Hypothalamus (tissue), 51 donors: Measurements from ENCODE around the gene ADCY5.

Experiments
- DNase-seq, 51 donors: peaks; one replicate each; lab custom pipeline; 2025; lab: John Stamatoyannopoulos, UW

Gene ADCY5

DNA sequence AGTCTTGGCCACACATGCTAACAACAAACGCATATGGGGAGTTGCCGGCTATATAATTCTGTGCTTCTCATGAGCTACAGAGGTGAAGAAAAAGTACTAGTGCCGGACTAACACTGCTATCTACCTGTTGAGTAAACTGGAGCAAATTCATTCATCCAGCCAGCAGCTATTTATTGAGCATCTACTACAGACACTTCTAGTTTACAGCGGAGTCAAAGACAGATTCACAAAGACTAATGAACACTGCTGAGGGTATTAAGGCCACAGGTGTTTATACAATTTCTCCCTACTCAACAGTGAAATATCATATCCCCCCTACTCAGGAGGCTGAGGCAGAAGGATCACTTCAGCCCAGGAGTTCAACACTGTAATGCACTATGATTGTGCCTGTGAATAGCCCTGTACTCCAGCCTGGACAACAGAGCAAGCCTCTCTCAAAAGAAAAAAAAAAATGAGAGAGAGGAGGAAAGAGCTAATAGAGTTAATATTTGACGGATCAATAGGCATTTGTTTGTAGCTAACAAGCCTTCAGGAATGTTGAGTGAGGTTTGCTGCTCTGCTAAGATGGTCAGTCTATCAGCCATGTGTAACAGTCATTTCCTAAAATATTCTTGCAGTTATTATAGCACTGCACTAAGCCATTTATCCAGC is 17.8 kb downstream of the ADCY5 start:
- DNase-seq, result no peak

DNA sequence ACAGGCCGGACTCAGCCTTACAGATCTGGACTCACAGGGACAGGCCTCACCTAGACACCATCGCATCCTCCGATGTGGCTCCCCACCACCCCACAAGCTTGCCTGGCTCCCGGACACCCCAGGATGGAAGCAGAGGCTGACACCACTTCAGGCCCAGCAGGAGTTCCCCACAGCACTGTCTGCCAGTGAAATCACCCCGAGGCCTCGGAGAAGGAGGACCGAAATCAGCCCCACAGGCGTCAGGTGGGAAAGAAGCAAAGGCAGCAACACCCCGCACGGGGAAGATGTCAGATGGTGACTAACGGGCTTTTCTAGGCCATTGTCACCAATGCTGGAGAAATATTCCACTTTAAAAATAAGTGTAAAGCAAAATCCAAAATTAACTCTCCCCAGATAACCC is 18.6 kb downstream of the ADCY5 start:
- DNase-seq, result no peak

DNA sequence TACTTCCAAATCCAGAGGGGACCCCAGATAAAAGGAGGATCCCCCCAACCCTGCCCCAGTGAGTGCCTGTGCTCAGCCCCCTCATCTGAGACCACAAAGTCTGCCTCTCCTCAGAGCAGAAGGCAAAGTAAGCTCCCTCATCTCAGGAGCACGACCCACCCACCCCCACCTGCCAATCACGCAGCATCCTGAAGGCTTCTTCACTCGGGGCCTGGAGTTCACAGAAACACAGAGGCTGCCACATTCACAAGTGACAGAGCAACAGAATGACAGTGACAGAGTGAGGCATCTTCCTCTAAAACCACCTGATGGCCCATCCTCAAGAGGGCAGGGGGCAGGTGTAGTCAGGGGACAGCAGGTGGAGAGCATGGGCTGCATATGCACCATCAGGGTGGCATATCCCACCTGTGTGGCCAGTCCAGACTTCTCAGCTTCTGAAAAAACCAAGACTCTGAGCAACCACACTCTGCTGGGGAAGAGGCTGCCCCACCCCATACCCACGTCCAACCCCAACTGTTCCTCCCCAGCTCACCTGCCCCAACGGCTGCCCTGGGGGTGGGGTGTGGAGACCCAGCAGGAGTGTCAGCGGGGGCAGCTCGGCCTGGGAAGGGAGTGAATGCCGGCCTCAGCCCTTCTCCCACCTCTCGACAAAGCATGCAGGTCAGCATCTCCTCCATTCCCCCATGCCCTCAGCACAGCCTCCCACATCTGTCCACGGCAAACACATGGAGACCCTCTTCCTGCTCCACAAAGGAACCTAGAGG is 19.3 kb downstream of the ADCY5 start:
- DNase-seq, result no peak

DNA sequence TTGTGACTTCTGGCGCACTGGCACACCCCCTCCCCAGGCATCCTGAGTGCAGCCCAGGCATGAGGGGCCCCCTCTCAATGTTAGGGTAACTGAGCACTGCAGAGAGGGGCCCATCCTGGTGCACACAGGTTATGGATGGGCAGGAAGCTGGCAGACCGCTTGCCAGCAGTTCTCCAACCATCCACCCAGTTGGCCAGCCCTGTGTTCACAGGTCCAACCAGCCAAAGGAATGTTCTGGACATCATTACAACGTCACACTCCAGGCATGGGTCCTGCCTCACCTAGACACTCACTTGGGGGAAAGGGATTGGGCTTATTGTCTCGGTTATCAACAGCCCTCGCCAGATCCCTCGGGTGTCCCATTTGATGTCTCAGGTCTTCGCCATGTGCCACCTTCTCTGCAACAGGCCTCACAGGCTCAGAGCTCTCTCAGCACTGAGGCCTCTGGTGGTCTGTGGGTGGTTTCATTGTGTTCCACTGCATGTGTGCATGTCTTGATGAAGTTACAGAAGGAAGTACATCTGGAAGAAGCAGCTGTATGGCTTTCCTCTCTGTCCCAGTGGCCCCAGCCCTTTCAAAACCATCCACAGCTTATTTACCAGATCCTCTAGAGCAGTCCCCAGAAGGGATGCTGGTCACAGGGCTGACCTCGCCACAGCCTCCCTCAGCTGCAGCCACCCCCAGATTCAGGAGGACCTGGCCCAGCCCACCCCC is 23.7 kb downstream of the ADCY5 start:
- DNase-seq, result peak in 3 of 51 donors; percentile 24 to 59 (median 39)

DNA sequence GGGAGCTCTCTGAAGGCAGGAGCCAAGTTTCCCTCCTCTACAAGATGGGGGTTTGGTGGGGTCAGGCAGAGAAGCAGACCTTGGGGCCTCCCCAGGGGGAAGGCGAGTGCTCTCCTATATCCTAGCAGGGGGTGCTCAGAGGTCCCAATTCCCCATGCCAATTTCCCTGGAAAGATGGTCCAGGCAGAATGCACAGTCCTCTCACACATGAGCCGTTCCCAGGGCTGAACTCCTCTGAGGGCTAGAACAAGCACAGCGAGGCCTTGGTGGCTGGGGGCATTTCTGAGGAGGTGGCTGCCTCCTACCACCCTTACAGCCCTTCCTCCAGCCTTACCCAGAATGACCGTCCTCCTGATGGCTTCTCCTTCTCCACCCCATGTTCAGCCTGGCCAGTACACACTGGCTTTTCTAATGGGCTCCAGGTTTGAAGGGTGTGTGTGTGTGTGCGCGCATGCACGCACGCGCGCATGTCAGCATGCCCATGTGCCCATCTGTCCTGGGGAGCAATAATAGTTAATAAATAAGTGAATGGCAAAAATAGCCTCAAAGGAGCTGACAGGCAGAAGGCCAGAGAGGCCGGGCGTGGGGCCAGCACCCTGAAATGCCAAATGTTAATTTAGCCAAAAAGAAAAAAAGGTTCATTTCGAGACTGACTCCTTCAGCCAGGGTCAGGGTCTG is 24.4 kb downstream of the ADCY5 start:
- DNase-seq, result peak in 17 of 51 donors; percentile 20 to 62 (median 35)

DNA sequence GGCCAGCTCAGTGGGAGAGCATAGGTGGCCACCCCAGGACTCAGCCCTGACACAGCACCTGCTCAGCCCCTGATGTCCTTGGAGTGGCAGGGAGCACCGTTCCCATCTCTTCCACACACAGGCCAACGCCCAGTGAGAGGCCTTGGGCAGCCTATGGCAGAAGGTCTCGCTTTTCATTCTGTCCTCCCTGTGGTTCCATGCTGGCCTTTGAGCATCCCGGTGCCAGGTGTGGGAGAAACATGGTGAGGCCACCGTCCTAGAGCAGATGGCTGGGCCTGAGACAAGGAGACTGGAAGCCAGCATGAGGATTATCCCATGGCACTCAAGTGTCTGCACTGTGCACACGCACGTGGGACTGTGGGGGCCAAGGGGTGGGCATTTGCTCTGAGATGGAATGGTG is 25.1 kb downstream of the ADCY5 start:
- DNase-seq, result no peak

DNA sequence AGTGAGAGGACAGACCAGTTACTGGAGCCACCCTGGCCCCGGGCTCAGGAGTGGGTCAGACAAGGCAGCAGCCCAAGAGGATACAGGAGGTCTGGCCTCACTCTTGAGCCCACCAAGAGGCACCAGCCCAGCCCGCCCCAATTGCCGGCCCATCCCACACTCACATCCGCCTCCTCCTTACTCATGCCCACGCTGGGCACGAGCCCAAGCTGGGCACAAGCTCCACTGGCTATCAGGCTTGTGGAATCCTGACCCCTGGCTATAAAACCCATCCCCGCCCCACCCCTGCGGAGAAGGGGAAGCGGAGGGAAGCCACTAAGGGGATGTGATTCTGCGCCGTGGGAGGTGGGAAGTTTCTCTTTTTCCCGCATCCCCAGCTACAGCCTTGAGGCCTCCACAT is 25.9 kb downstream of the ADCY5 start:
- peak in 16 of 51 donors; percentile 14 to 60 (median 30) for DNase-seq

DNA sequence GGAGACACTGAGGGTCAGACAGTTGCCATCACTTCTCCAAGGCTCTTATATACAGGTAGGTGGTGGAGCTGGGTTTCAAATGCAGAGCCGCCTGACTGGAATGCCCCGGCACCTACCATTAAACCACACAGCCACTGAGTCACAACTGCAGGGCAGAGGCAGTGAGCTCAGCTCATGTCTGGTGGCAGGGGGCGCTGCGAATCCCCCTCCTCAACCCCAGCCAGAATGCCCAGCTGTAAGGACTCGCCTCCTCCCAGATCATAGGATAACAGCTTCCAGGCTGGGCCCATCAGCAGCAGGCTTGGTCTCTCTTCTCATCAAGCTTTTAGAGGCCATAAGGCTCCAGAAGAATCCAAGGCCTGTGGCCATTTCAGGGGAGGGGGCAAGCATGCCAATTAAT is 26.4 kb downstream of the ADCY5 start:
- no peak for DNase-seq

DNA sequence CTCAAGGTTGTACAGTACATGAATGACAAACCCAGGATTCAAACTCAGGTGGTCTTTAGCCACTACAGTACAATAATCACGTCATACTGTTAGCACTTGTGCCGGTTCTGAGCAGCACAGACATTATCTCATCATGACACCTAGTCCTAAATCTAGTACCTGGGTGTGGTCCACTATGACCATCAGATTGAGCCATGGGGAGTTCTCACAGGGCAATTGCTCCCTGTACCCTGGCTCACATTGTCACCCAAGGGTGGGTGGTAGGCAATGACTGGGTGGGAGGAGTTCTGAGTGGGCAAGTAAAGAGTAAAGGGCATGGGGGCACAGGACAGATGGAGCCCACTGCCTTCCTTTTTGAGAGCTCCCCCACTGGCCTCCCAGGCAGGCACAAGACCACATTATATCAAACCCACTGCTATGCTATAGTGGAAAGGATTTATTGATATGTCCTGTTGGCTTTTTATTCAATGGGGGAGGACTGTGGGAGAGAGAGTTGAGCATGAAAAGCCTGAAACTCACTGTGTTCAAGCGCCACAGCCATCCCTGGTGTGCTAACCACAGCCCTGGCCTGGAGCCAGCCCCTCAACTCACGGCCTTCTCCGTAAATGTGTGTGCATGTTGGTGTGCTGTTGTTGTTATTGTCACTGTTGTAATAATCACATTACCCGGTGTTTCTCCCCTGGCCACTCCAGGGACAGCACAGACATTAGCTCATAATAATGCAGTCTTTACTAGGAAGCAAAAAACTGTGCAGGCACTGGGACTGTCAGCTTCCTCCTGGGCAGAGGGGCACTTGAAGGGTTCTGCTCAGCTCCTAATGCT is 27.3 kb downstream of the ADCY5 start:
- peak in 21 of 51 donors; percentile 13 to 61 (median 33) for DNase-seq

DNA sequence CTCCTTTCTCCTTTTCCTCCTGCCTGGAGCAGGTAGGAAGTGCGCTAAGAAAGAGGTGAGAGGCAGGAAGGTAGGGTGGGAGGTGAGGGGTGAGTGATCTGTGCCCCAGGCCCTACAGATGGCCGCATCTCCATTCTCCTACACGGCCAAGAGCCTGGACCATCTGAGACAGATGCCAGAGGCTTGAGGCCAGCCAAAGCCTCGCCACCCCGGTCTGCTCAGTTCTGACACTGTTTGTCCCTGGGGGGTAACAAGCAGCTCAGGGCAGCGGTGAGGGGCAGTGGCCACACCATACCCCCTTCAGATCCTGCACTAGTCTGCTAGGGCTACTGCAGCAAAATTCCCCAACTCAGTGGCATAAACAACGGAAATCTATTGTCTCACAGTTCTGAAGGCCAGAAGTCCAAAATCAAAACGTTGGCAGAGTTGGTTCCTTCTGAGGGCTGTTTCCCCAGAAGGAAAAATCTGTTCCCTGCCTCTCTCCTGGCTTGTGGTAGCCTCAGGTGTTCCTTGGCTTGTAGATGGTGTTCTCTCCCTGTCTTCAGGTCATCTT is 28.4 kb downstream of the ADCY5 start:
- DNase-seq, result peak in 4 of 51 donors; percentile 21 to 58 (median 34)

DNA sequence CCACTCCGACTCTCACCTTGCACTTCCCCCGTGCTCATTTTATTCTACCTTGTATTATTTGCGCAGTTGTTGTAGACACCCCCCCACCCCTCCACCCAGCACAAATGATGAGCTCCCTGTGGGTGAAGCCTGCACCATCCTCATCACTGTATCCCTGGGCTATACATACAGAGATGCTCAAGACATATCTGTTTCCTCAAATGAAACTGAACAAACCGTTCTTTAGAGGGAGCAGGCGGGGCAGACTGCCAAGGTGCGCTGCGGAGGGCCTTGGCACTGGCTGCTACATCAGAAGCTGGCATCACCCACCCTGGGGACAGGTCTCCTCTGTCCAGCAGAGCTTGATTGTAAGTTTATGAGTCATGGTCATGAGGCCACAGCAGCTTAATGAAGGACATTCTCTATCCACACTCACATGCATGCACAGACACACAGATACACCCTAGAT is 29.0 kb downstream of the ADCY5 start:
- DNase-seq, result peak in 36 of 51 donors; percentile 18 to 81 (median 57)

DNA sequence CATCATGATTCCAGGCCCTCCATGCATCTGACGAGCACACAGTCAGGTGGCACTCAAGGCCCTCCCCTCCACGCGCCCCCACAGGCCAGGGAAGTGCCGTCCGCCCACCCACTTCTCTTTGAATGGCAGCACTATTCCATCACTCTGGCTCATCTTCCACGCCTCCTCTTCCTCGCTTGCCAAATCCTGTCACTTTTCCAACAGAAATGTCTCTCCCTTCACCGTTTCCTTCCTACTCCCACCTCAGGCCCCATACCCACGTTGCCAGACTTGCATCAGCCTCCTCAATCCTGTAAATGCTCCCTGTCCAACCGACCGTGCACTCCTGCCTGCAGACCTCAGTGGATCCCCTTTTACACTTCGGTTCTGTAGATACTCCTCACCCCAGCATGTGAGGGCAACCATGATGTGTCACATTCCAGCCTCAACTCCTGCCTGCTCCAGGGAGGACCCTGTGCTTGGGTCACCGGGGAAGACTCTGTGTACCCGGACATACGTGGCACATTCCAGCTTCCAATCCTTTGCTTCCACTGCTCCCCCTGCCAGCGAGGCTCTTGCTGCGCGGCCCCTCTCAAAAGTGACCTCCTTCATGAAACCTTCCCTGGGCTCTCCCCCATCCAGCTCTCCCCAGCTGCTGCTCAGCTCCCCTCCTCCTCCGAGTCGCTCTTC is 29.6 kb downstream of the ADCY5 start:
- peak in 7 of 51 donors; percentile 27 to 76 (median 49) for DNase-seq

DNA sequence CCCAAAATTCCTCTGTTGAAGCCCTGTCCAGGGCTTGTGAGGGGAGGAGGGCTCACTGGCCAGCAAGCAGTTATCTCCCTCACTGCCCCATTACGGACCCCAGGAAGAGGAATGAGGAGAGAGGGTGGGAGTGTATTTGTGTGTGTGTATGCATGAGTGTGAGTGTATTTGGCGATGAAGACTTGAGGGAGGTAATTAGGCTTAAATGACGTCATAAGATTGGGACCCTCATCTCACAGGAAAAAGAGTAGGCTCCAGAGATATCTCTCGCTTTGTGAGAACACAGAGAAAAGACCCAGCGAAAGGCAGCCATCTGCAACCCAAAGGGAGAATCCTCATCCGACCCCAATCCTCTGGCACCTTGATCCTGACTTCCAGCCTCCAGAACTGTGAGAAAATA is 32.2 kb downstream of the ADCY5 start:
- DNase-seq, result no peak

DNA sequence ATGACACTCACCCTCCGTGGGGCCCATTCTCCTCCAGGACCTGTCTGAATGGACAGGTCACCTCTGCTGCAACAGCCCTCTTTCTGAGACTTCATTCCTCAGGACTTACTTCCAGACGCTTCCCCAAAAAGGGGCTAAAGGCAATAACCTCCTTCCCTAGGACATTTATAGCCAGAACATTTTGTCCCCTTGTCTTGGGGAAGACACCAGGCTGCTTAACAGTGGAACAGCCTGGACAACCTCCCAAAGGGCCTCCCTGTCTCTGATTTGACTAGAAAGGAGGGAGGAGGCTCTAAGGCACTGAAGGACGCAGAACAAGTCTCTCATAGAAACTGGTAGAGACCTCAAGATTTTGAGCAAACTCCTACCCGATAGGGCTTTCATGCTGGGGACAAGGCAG is 32.7 kb downstream of the ADCY5 start:
- DNase-seq, result no peak

DNA sequence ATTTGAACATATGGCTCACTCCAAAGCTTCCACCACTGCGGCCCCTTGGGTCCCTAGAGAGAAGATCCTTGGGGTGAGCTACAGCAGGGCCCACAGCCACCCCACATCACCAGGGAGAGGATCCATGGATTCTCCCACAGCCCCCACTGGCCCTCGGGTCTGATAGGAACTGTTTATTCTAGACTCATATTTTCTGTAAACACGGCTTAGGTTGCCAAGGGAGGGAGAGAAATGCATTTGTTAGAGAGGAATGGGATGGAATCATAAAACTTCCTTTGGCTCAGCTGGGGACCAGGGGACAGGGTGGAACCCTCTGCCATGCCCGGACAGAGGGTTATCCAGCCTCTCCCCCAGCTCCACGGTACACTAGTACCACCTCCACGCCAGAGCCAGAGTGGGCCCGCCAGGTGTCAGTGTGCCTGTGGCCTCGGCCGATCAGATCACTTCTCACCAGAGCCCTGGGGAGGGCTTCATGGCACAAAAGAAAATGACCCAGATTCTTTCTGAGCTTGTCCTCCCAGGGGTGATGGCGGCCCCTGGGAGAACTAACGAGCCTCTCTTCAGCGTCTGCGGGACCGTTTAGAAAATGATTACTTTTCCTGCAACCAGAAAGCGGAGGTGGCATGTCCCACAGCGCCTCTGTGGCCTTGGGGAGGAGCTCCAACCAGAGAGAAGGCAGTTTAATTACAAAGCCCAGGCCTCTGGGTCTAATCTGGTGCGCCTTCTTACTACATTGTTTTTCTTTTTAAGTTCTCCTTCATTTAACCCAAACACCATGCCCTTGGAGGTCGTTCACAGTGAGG is 33.7 kb downstream of the ADCY5 start:
- no peak for DNase-seq

DNA sequence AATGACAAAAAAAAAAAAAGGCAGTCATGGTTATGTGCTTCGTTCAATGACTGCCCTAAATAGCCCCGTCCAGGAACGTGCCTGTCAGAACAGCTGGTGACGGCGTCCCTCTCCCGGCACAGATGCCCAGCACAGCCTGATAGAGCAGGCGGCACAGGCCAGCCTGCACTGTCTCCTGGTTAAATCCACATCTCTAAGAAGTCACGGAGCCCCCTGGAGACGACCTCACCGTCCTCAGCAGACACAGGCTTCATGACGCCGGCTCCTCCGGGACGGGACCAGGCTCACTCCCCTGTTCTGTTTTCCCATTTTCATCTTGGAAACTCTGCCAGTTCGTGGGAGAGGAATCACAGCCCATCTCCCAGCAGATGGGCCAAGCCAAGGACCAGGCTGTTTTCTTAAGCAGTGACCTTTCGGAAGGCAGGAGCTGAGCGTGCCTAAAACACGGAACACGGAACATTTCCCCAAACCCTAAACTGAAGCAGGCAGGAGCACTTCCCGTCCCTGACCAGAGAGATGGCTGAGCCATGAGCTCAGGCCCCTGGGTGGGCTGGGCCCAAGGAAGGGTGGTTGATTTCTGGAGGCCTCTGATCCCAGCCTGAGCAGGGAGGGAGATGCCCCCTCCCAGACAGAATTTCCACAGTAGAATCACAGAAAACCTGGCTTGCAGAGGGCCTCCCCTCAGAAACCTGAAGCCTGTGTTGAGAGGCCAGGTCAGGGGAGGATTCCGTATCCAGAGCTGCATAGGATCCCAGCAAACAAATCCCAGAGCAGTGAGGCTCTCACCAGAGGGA is 35.9 kb downstream of the ADCY5 start:
- peak in 28 of 51 donors; percentile 13 to 65 (median 38) for DNase-seq

DNA sequence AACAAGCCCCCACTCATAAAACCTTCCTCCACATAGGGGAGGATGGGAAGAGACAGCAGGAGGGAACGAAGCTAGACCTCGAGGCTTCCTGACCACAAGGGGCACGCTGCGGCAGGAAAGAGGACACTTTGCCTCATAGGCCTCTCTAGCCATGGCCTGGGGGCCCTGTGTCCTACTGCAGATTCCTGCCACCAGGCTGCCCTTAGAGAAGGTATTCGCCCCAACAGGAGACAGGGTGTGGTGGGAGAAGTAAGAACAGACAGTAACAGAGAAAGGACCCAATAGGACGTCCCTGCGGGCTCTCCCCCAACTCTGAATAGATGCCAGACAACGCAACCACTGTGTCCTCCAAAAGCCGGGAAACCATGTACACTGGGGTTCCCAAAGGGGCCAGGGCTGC is 36.8 kb downstream of the ADCY5 start:
- no peak for DNase-seq
